Activated T-cell treated with anti-CD3 and anti-CD28 coated beads, Interleukin-2, amount 50 U/mL, for 4 hours (primary cell): Measurements from ENCODE around the gene DOC2A. TPM values are rescaled to one million over a fixed set of nuclear protein-coding genes. Genes with fewer than 3 reads are reported as not detected.
"Not testable (repeated sequence)": the region's sequence is repeated elsewhere in the genome, so short reads cannot be mapped to it uniquely, and the experiment has no call there.

Experiments used
- ATAC-seq, 2 donors: fragments of 200-7000 bp; cut with Tn5 transposase; one replicate each; pipeline ENCODE4 v1.10.0; 2021
- DNase-seq: peaks from one replicate; pipeline ENCODE4 v3.0.0-alpha.2; 2020
- H3K27me3 Mint-ChIP-seq: one replicate; pipeline ENCODE4 v1.8.0; 2021; ENCODE audit warnings: low read depth, mixed read lengths
- H3K36me3 Mint-ChIP-seq: one replicate; pipeline ENCODE4 v1.8.0; 2022; ENCODE audit warnings: mixed read lengths; ENCODE audit not compliant: insufficient read depth
- H3K4me1 Mint-ChIP-seq: one replicate; pipeline ENCODE4 v1.8.0; 2021; ENCODE audit warnings: low read depth, mixed read lengths
- H3K4me3 Mint-ChIP-seq: one replicate; pipeline ENCODE4 v1.8.0; 2021; ENCODE audit warnings: mild to moderate bottlenecking, moderate library complexity, mixed read lengths
- H3K9me3 Mint-ChIP-seq: one replicate; pipeline ENCODE4 v1.8.0; 2021; ENCODE audit warnings: mixed read lengths
- total RNA-seq, 3 donors: library from RNA; stranded (reverse); gene quantifications; one replicate each; pipeline ENCODE4 v1.2.1, GENCODE V29; 2021

DOC2A gene
- 1 to 10 TPM in 2 of 3 donors, under 1 TPM in 1; 0.49 to 2.5 (median 1.1) TPM for total RNA-seq

- H3K4me3 Mint-ChIP-seq: peak within 1 kb of the TSS; percentile 78
- peaks cover 22% of the 10 kb centered on the region for H3K27me3 Mint-ChIP-seq
- H3K36me3 Mint-ChIP-seq: no peaks in the 10 kb centered on the region
- ATAC-seq (peak; percentile 64 to 77), DNase-seq (peak; percentile 24)
- no peaks in the 10 kb centered on the region for H3K9me3 Mint-ChIP-seq
- H3K4me1 Mint-ChIP-seq: peaks cover 9% of the 10 kb centered on the region
These were observed at the start of gene DOC2A for GRCh38 chr16:30010844-30011713. DOC2A (minus strand) TSS chr16:30011027; CDS start chr16:30010222, 805 bp downstream.

- DNase-seq (no peak), ATAC-seq (no peak)
- Mint-ChIP-seq H3K27me3 (no peaks in the 10 kb centered on the region), H3K4me1 (peaks cover 6% of the 10 kb centered on the region), H3K9me3 (no peaks in the 10 kb centered on the region), H3K36me3 (no peaks in the 10 kb centered on the region), H3K4me3 (no peak overlapping the region)
These were observed 49.5 kb upstream of the DOC2A start for GRCh38 chr16:30060346-30060745.

- Mint-ChIP-seq H3K4me1 (peaks cover 20% of the 10 kb centered on the region), H3K4me3 (peak overlapping the region; percentile 34), H3K9me3 (no peaks in the 10 kb centered on the region), H3K36me3 (no peaks in the 10 kb centered on the region), H3K27me3 (no peaks in the 10 kb centered on the region)
- peak; percentile 22 for DNase-seq
- peak; percentile 65 to 72 for ATAC-seq
These were observed 44.2 kb upstream of the DOC2A start for GRCh38 chr16:30054959-30055553.

GRCh38 chr16:30054451-30054850 lies 43.6 kb upstream of the DOC2A start:
- H3K4me3 Mint-ChIP-seq: peak overlapping the region; percentile 49
- H3K9me3 Mint-ChIP-seq: no peaks in the 10 kb centered on the region
- H3K27me3 Mint-ChIP-seq: no peaks in the 10 kb centered on the region
- H3K4me1 Mint-ChIP-seq: peaks cover 20% of the 10 kb centered on the region
- no peak for ATAC-seq
- H3K36me3 Mint-ChIP-seq: no peaks in the 10 kb centered on the region
- DNase-seq: no peak

- Mint-ChIP-seq H3K36me3 (no peaks in the 10 kb centered on the region), H3K9me3 (no peaks in the 10 kb centered on the region), H3K4me3 (peak overlapping the region; percentile 86), H3K4me1 (peaks cover 20% of the 10 kb centered on the region), H3K27me3 (no peaks in the 10 kb centered on the region)
- DNase-seq (no peak), ATAC-seq (peak; percentile 9 to 36)
These were observed 42.7 kb upstream of the DOC2A start for GRCh38 chr16:30053376-30054015.

GRCh38 chr16:30052671-30053372 lies 42.0 kb upstream of the DOC2A start:
- ATAC-seq (peak; percentile 85 to 86), DNase-seq (peak; percentile 87)
- Mint-ChIP-seq H3K4me3 (peak overlapping the region; percentile 86), H3K27me3 (no peaks in the 10 kb centered on the region), H3K36me3 (no peaks in the 10 kb centered on the region), H3K9me3 (no peaks in the 10 kb centered on the region), H3K4me1 (peaks cover 20% of the 10 kb centered on the region)

GRCh38 chr16:30051518-30051917 lies 40.7 kb upstream of the DOC2A start:
- DNase-seq: no peak
- H3K4me1 Mint-ChIP-seq: peaks cover 20% of the 10 kb centered on the region

GRCh38 chr16:30049871-30050270 lies 39.0 kb upstream of the DOC2A start:
- Mint-ChIP-seq H3K9me3 (no peaks in the 10 kb centered on the region), H3K4me3 (no peak overlapping the region), H3K4me1 (peaks cover 14% of the 10 kb centered on the region), H3K36me3 (no peaks in the 10 kb centered on the region), H3K27me3 (no peaks in the 10 kb centered on the region)
- ATAC-seq (no peak), DNase-seq (no peak)

More at GRCh38 chr16:30051518-30051917, 40.7 kb upstream of the DOC2A start:
- H3K36me3 Mint-ChIP-seq: no peaks in the 10 kb centered on the region
- no peaks in the 10 kb centered on the region for H3K27me3 Mint-ChIP-seq
- peak overlapping the region; percentile 40 for H3K4me3 Mint-ChIP-seq
- no peak for ATAC-seq
- H3K9me3 Mint-ChIP-seq: no peaks in the 10 kb centered on the region

- no peak overlapping the region for H3K4me3 Mint-ChIP-seq
- ATAC-seq: no peak
- DNase-seq: no peak
- peaks cover 2% of the 10 kb centered on the region for H3K4me1 Mint-ChIP-seq
- H3K36me3 Mint-ChIP-seq: no peaks in the 10 kb centered on the region
- no peaks in the 10 kb centered on the region for H3K27me3 Mint-ChIP-seq
- H3K9me3 Mint-ChIP-seq: no peaks in the 10 kb centered on the region
These were observed 35.8 kb upstream of the DOC2A start for GRCh38 chr16:30046588-30046987.

GRCh38 chr16:30046178-30046577 lies 35.4 kb upstream of the DOC2A start:
- no peaks in the 10 kb centered on the region for H3K36me3 Mint-ChIP-seq
- H3K4me3 Mint-ChIP-seq: no peak overlapping the region
- DNase-seq (no peak), ATAC-seq (no peak)
- no peaks in the 10 kb centered on the region for H3K27me3 Mint-ChIP-seq
- no peaks in the 10 kb centered on the region for H3K4me1 Mint-ChIP-seq
- H3K9me3 Mint-ChIP-seq: no peaks in the 10 kb centered on the region

- H3K9me3 Mint-ChIP-seq: no peaks in the 10 kb centered on the region
- no peak for DNase-seq
- H3K4me1 Mint-ChIP-seq: no peaks in the 10 kb centered on the region
- peaks cover 2% of the 10 kb centered on the region for H3K27me3 Mint-ChIP-seq
- H3K36me3 Mint-ChIP-seq: no peaks in the 10 kb centered on the region
- no peak for ATAC-seq
- H3K4me3 Mint-ChIP-seq: no peak overlapping the region
These were observed 31.0 kb upstream of the DOC2A start for GRCh38 chr16:30041841-30042240.

- not testable (repeated sequence) for H3K4me1 Mint-ChIP-seq, H3K27me3 Mint-ChIP-seq, ATAC-seq, H3K4me3 Mint-ChIP-seq, H3K36me3 Mint-ChIP-seq, H3K9me3 Mint-ChIP-seq, DNase-seq
These were observed 29.9 kb upstream of the DOC2A start for GRCh38 chr16:30040690-30041089.

GRCh38 chr16:30040221-30040620 lies 29.4 kb upstream of the DOC2A start:
- ATAC-seq: no peak
- Mint-ChIP-seq H3K9me3 (no peaks in the 10 kb centered on the region), H3K27me3 (peaks cover 6% of the 10 kb centered on the region), H3K4me1 (no peaks in the 10 kb centered on the region), H3K36me3 (no peaks in the 10 kb centered on the region), H3K4me3 (no peak overlapping the region)
- no peak for DNase-seq

- ATAC-seq: peak in 1 of 2 donors; percentile 42
- H3K4me1 Mint-ChIP-seq: peaks cover 10% of the 10 kb centered on the region
- no peak overlapping the region for H3K4me3 Mint-ChIP-seq
- H3K27me3 Mint-ChIP-seq: peaks cover 41% of the 10 kb centered on the region
- H3K36me3 Mint-ChIP-seq: no peaks in the 10 kb centered on the region
- DNase-seq: no peak
- H3K9me3 Mint-ChIP-seq: no peaks in the 10 kb centered on the region
These were observed 22.4 kb upstream of the DOC2A start for GRCh38 chr16:30033270-30033669.
